Heart left ventricle (tissue), 13 donors: Measurements from ENCODE around the gene HSPB6.

ENCODE experiments used
- POLR2A ChIP-seq, 2 donors: fragments of 450-650 bp; IDR thresholded peaks; one replicate each; pipeline ENCODE4 v1.6.1; 2017; ENCODE audit warnings: antibody characterized with exemption in 2 of 2, mild to moderate bottlenecking in 2 of 2, moderate library complexity in 2 of 2
- TF ChIP-seq, protein P1 (sequence below), 12 donors: fragments of 200-600 bp; sonication (generic) in 4 of 12; IDR thresholded peaks; one replicate each; pipeline versions ENCODE4 v1.5.0 to v1.8.0; 2018 to 2022; ENCODE audit warnings: antibody characterized with exemption in 12 of 12, mild to moderate bottlenecking in 5 of 12
- donor health status: ischemic (EF 13 %, LVEDD 7.1; RV severe dilation, severe dysfunction).
- donor health status: DM: no; HTN: yes; CAD: no.
- donor health status: DM: no; HTN: no; CAD: no.
- donor health status: ischemic (EF 25% LVEDD 6.9; RV normal size, moderate dysfunction).
- donor health status: ischemic (EF 25% LVEDD 5.7; RV mildly dilated, moderate dysfunction).
- donor health status: ischemic (EF 35%, LVEDD 5.7; RV mildly dilated, moderate dysfunction).
- donor health status: nonischemic (EF 11% LVEDD 7.7; RV severe dilation, severe dysfunction).
- donor health status: DM: yes; HTN: yes; CAD: no.
- donor health status: PGD.
- donor health status: ischemic (EF 29% LVEDD 5.4; RV normal size, mild dysfunction).
- donor health status: nonischemic (EF 23%, LVEDD 6.1; RV moderate dilation, normal function).

DNA sequence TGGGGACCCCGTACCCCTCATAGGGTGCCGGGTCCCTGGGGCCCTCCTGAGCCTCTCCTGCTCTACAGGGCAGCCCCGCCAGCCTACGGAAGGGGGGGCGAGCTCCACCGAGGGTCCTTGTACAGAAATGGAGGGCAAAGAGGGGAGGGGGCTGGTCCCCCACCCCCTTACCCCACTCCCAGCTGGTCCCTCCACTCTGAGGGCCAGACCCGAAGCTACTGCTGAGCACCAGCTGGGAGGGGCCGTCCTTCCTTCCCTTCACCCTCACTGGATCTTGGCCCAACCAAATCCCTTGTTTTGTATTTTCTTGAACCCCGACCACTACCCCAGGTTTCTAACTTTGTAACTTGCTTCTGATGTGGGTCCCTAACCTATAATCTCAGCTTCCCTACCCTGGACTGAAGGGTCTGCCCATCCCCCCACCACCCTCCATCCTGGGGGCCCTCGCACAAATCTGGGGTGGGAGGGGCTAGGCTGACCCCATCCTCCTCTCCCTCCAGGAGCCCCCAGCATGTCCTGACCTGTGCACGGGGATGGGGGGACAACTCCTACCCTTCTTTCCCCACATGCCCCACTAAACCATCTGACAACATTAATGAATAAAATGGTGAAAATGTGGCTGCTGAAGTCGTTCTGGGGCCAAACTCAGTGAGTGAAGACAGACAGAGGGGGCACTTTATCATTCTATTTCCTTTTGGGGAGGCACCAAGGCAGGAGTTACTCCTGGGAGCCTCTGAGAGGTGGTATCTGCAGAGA is 31.6 kb upstream of the HSPB6 start:
- TF ChIP-seq, protein P1, sequence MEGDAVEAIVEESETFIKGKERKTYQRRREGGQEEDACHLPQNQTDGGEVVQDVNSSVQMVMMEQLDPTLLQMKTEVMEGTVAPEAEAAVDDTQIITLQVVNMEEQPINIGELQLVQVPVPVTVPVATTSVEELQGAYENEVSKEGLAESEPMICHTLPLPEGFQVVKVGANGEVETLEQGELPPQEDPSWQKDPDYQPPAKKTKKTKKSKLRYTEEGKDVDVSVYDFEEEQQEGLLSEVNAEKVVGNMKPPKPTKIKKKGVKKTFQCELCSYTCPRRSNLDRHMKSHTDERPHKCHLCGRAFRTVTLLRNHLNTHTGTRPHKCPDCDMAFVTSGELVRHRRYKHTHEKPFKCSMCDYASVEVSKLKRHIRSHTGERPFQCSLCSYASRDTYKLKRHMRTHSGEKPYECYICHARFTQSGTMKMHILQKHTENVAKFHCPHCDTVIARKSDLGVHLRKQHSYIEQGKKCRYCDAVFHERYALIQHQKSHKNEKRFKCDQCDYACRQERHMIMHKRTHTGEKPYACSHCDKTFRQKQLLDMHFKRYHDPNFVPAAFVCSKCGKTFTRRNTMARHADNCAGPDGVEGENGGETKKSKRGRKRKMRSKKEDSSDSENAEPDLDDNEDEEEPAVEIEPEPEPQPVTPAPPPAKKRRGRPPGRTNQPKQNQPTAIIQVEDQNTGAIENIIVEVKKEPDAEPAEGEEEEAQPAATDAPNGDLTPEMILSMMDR (IDR thresholded peaks at IDR 0.05) = no peak
- TF ChIP-seq POLR2A (IDR thresholded peaks at IDR 0.05) = no peak
